Lung microvascular endothelial cell (primary cell): ENCODE results near the gene TTK. TPM values are rescaled to one million over a fixed set of nuclear protein-coding genes. Genes with fewer than 3 reads are reported as not detected.
"Not testable (repeated sequence)": the region's sequence is repeated elsewhere in the genome, so short reads cannot be mapped to it uniquely, and the experiment has no call there.

ENCODE experiments used
- DNase-seq, 2 donors: peaks; one replicate each; pipeline versions ENCODE4 v3.0.0 to v3.0.0-alpha.2; 2010; ENCODE audit warnings: low read depth in 2 of 2
- total RNA-seq: library from RNA; depleted of rRNA; stranded (reverse); fragments of >200 nt; gene quantifications from 2 replicates; pipeline ENCODE4 v1.2.1, GENCODE V29; 2014

TTK gene
- total RNA-seq, 1 donor from 2014 or later, result 2.2 TPM

GRCh38 chr6:80021131-80021530 lies 16.7 kb downstream of the TTK start:
- DNase-seq, result no peak

- no peak for DNase-seq
Measured at GRCh38 chr6:80021591-80021990, 17.1 kb downstream of the TTK start.

- peak; percentile 76 to 77 for DNase-seq
Measured at GRCh38 chr6:80022803-80023202, 18.4 kb downstream of the TTK start.

GRCh38 chr6:80028589-80028988 lies 24.1 kb downstream of the TTK start:
- no peak for DNase-seq

GRCh38 chr6:80029470-80029869 lies 25.0 kb downstream of the TTK start:
- DNase-seq, result no peak

- not testable (repeated sequence) for DNase-seq
Measured at GRCh38 chr6:80048220-80048619, 43.8 kb downstream of the TTK start.

GRCh38 chr6:80060774-80061173 lies 56.3 kb downstream of the TTK start:
- no peak for DNase-seq

- not testable (repeated sequence) for DNase-seq
Measured at GRCh38 chr6:80068146-80068545, 63.7 kb downstream of the TTK start.

GRCh38 chr6:80070431-80070830 lies 66.0 kb downstream of the TTK start:
- DNase-seq, result not testable (repeated sequence)

GRCh38 chr6:80077067-80077466 lies 72.6 kb downstream of the TTK start:
- no peak for DNase-seq

- DNase-seq, result no peak
Measured at GRCh38 chr6:80088637-80089036, 84.2 kb downstream of the TTK start.

- DNase-seq, result no peak
Measured at GRCh38 chr6:80091506-80091905, 87.1 kb downstream of the TTK start.

Other genes with a start within 250 kb of the TTK start
- gene ELOVL4, start 57.1 kb upstream of the TTK start, total RNA-seq, result under 0.01 and 0.22 TPM in 2 replicates
- 6.5 TPM in 2 replicates for gene BCKDHB, start 102.0 kb downstream of the TTK start, total RNA-seq